Measurements from ENCODE around the gene COL4A3.

The COL4A3 gene

GRCh38 chr2:227252831-227253230 is 88.4 kb downstream of the COL4A3 start:
- no peak for TF ChIP-seq CTCF (IDR thresholded peaks at IDR 0.05; ENCODE audit: low read depth, low read length)
- H3K4me3 ChIP-seq (ENCODE audit: low read depth, low read length), result no peak overlapping the region

DNA sequence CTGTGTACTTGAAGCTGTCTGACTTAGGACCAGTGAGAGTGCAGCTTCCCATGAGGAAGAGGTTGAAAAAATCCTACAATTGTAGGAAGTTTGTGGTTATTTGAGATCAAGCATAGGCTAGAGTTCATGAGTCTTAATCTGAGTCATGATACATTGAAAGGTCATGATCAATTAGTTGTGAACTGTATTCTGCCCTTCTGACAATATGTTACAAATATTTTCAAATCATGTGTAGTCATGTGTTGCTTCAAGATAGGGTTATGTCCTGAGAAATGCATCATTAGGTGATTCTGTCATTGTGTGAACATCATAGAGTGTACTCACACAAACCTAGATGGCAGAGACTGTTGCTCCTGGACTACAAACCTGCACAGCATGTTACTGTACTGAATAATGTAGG is 92.2 kb downstream of the COL4A3 start:
- H3K4me3 ChIP-seq (ENCODE audit: low read depth, low read length), result no peak overlapping the region
- no peak for TF ChIP-seq CTCF (IDR thresholded peaks at IDR 0.05; ENCODE audit: low read depth, low read length)

- TF ChIP-seq CTCF (IDR thresholded peaks at IDR 0.05; ENCODE audit: low read depth, low read length), result no peak
Observed at GRCh38 chr2:227257820-227258219, 93.4 kb downstream of the COL4A3 start.

DNA sequence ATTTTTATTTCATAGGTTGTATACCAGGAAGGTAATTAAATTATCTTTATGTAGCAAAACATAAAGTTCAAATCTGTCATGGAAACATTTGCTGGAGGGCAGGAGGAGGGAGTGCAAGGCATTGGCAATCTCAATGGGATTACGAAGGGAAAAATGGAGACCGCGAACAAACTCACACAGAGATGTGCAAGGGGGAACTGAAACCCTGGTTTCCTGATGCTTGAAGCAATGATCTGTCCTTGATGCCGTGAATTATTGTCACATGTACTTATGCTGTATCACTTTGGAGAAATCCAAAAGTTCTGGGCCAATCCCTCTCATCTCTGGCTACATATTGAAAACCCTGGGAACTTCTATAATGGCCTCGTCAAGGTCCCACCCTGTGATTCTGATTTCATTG is 95.6 kb downstream of the COL4A3 start:
- TF ChIP-seq CTCF (IDR thresholded peaks at IDR 0.05; ENCODE audit: low read depth, low read length), result no peak
- no peak overlapping the region for H3K4me3 ChIP-seq (ENCODE audit: low read depth, low read length)

More at GRCh38 chr2:227257820-227258219, 93.4 kb downstream of the COL4A3 start:
- no peak overlapping the region for H3K4me3 ChIP-seq (ENCODE audit: low read depth, low read length)

DNA sequence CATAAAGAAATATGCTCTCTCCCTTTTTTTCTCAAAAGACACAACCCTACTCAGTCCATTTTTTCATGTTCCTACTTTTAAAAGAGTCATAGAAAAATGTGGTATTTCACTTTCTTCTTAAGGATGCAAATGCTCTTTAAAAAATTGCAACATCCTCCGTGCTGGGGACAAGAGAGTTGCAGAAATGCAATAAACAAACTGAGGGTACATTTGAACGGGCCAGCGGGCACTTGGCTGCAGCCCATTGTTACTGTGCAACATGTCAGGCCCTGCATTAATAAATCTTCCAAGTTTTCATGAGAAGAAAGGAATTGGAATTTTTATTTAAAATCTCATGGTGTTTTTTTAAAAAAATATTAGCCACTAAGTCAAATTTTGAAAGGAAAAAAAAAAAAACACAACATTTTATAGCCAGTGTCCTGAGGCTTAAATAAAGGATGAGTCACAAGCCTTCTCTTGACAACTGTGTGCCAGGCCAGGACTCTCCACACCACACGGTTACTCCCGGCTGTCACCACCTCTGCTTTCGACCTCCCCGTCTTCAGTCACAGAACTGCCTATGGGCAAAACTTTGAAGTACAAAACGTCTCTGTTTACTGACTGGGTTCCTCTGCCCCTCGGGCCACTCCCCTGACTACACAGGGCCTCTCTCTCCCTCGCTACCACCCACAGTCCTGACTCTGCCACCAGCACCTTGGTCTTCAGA is 103.1 kb downstream of the COL4A3 start:
- no peak overlapping the region for H3K4me3 ChIP-seq (ENCODE audit: low read depth, low read length)
- no peak for TF ChIP-seq CTCF (IDR thresholded peaks at IDR 0.05; ENCODE audit: low read depth, low read length)

DNA sequence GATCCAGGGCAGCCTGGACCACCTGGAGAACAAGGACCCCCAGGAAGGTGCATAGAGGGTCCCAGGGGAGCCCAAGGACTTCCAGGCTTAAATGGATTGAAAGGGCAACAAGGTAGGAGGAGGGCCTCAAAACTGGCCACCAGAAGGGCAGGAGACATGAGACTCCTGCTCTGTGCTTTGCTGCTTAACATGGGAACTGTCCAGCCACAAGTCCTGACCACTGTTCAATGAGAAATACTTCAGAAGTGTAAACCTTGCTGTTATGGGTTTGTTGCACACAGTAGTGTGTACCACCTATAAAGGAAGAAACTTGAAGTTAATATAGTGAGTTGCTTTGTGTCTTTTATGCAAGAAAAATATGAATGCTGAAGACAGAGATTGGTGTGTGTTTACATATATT is 116.5 kb downstream of the COL4A3 start:
- no peak overlapping the region for H3K4me3 ChIP-seq (ENCODE audit: low read depth, low read length)
- no peak for TF ChIP-seq CTCF (IDR thresholded peaks at IDR 0.05; ENCODE audit: low read depth, low read length)

DNA sequence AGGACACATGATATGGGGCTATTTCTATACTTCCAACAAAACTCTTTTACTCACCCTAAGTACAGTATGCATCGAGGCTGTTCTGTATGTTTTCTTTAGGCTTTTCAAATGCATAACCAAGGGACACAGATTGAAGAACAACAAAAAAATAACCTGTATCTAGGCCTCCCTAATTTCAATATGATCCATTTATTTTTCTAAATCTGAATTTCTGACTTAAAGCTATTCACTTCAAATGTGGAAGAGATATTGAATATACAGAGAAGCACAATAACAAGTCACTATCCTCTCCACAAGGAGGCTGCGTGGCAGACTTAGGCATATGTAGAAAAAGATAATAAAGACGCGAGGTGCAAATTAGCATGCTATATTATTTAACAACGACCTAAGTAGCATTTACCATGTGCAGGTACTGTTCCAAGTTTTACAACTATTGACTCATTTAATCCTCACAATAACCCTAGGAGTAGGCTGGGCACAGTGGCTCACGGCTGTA is 121.4 kb downstream of the COL4A3 start:
- H3K4me3 ChIP-seq (ENCODE audit: low read depth, low read length), result no peak overlapping the region
- TF ChIP-seq CTCF (IDR thresholded peaks at IDR 0.05; ENCODE audit: low read depth, low read length), result no peak
